WTC11 (cell line): Measurements from ENCODE around the gene HEBP1. TPM values are rescaled to one million over a fixed set of nuclear protein-coding genes. Genes with fewer than 3 reads are reported as not detected.
A peak's percentile ranks its signal among the peaks of the same experiment; 100 is the strongest.

Source experiments
- ATAC-seq: fragments of 200-7000 bp; cut with Tn5 transposase; 2 replicates; pipeline ENCODE4 v1.10.0; 2021; ENCODE audit warnings: mild to moderate bottlenecking, moderate library complexity
- Bru-seq: library from RNA; stranded (reverse); fragments of 400-500 nt; gene quantifications from one replicate; lab custom pipeline; 2021; lab: Mats Ljungman, UMichigan
- CTCF ChIA-PET: fragments of 300-600 bp; sonication (Branson Sonifier 250); formaldehyde crosslinking; loops from one replicate; lab custom pipeline; 2021; ENCODE audit warnings: antibody characterized with exemption; lab: Charles Lee
- POLR2A ChIA-PET: fragments of 350-600 bp; sonication (Branson Sonifier 250); formaldehyde crosslinking; loops from one replicate; lab custom pipeline; 2021; ENCODE audit warnings: antibody characterized with exemption; lab: Charles Lee
- DNase-seq: peaks from one replicate; pipeline ENCODE4 v3.0.0; 2021; ENCODE audit warnings: low spot score
- H3K27ac Mint-ChIP-seq: 2 replicates; pipeline ENCODE4 v1.8.0; 2021; ENCODE audit warnings: mixed read lengths
- H3K27me3 Mint-ChIP-seq: 2 replicates; pipeline ENCODE4 v1.8.0; 2021; ENCODE audit warnings: low read depth, mild to moderate bottlenecking, moderate library complexity, mixed read lengths
- H3K36me3 Mint-ChIP-seq: 2 replicates; pipeline ENCODE4 v1.8.0; 2021; ENCODE audit warnings: mixed read lengths
- H3K4me1 Mint-ChIP-seq: 2 replicates; pipeline ENCODE4 v1.8.0; 2022; ENCODE audit warnings: mixed read lengths
- H3K4me3 Mint-ChIP-seq: 2 replicates; pipeline ENCODE4 v1.8.0; 2021; ENCODE audit warnings: mild to moderate bottlenecking, moderate library complexity, mixed read lengths
- H3K9me3 Mint-ChIP-seq: 2 replicates; pipeline ENCODE4 v1.8.0; 2021; ENCODE audit warnings: mixed read lengths
- ATF1 ChIP-seq: sonication (generic); formaldehyde crosslinking; IDR thresholded peaks from 2 replicates; pipeline ENCODE4 v1.8.1; 2023; ENCODE audit warnings: mild to moderate bottlenecking, moderate library complexity, missing genetic modification reagents
- CDX4 ChIP-seq: fragments of 250-450 bp; sonication (Bioruptor Pico); IDR thresholded peaks from 2 replicates; pipeline ENCODE4 v1.9.0; 2021; ENCODE audit warnings: moderate library complexity, mild to moderate bottlenecking, inconsistent platforms, borderline replicate concordance
- CREM ChIP-seq: sonication (generic); formaldehyde crosslinking; IDR thresholded peaks from 2 replicates; pipeline ENCODE4 v1.8.1; 2022; ENCODE audit warnings: mild to moderate bottlenecking, missing genetic modification reagents, moderate library complexity
- E2F1 ChIP-seq: sonication (generic); formaldehyde crosslinking; IDR thresholded peaks from 2 replicates; pipeline ENCODE4 v1.8.0; 2022; ENCODE audit warnings: mild to moderate bottlenecking, missing genetic modification reagents
- ESRRA ChIP-seq: sonication (generic); formaldehyde crosslinking; IDR thresholded peaks from 2 replicates; pipeline ENCODE4 v1.8.1; 2022; ENCODE audit warnings: mild to moderate bottlenecking, missing genetic modification reagents, borderline replicate concordance
- ETV6 ChIP-seq: sonication (generic); formaldehyde crosslinking; IDR thresholded peaks from 2 replicates; pipeline ENCODE4 v1.8.1; 2022; ENCODE audit warnings: mild to moderate bottlenecking, missing genetic modification reagents
- FOXK1 ChIP-seq: sonication (generic); formaldehyde crosslinking; IDR thresholded peaks from 2 replicates; pipeline ENCODE4 v1.8.0; 2022; ENCODE audit warnings: mild to moderate bottlenecking, moderate library complexity, missing genetic modification reagents
- MYBL2 ChIP-seq: sonication (generic); formaldehyde crosslinking; IDR thresholded peaks from 2 replicates; pipeline ENCODE4 v1.8.1; 2023; ENCODE audit warnings: mild to moderate bottlenecking, moderate library complexity, missing genetic modification reagents
- NFATC4 ChIP-seq: fragments of 250-450 bp; sonication (Bioruptor Pico); IDR thresholded peaks from 2 replicates; pipeline ENCODE4 v1.9.0; 2021; ENCODE audit warnings: mild to moderate bottlenecking
- NFE2L1 ChIP-seq: sonication (generic); formaldehyde crosslinking; IDR thresholded peaks from 2 replicates; pipeline ENCODE4 v1.8.1; 2023; ENCODE audit warnings: missing genetic modification reagents
- NR3C1 ChIP-seq: sonication (generic); formaldehyde crosslinking; conservative IDR thresholded peaks from 2 replicates; pipeline ENCODE4 v1.8.1; 2023; ENCODE audit warnings: low read depth, mild to moderate bottlenecking, missing genetic modification reagents
- RELA ChIP-seq: sonication (generic); formaldehyde crosslinking; IDR thresholded peaks from 2 replicates; pipeline ENCODE4 v1.8.1; 2022; ENCODE audit warnings: missing genetic modification reagents, mild to moderate bottlenecking, borderline replicate concordance
- SMAD3 ChIP-seq: sonication (generic); formaldehyde crosslinking; IDR thresholded peaks from 2 replicates; pipeline ENCODE4 v1.8.0; 2022; ENCODE audit warnings: missing genetic modification reagents, mild to moderate bottlenecking, borderline replicate concordance
- SP1 ChIP-seq: sonication (generic); formaldehyde crosslinking; conservative IDR thresholded peaks from 2 replicates; pipeline ENCODE4 v1.8.1; 2022; ENCODE audit warnings: missing genetic modification reagents
- TCF7 ChIP-seq: sonication (generic); formaldehyde crosslinking; IDR thresholded peaks from 2 replicates; pipeline ENCODE4 v1.8.0; 2022; ENCODE audit warnings: mild to moderate bottlenecking, low read depth, missing genetic modification reagents, moderate library complexity
- TEAD1 ChIP-seq: sonication (generic); formaldehyde crosslinking; IDR thresholded peaks from 2 replicates; pipeline ENCODE4 v1.8.0; 2022; ENCODE audit warnings: mild to moderate bottlenecking, missing genetic modification reagents
- TP53 ChIP-seq: sonication (generic); formaldehyde crosslinking; IDR thresholded peaks from 2 replicates; pipeline ENCODE4 v1.8.1; 2023; ENCODE audit warnings: mild to moderate bottlenecking, missing genetic modification reagents
- ZNF423 ChIP-seq: fragments of 250-450 bp; sonication (Bioruptor Pico); IDR thresholded peaks from 2 replicates; pipeline ENCODE4 v2.1.2; 2022; ENCODE audit warnings: mild to moderate bottlenecking, moderate library complexity
- long read RNA-seq, 3 experiments: library from RNA in 1 of 3; library from capped mRNA in 1 of 3; library from polyadenylated mRNA in 1 of 3; unstranded in 2 of 3; stranded (forward) in 1 of 3; transcript quantifications; one replicate each; pipeline ENCODE4 v2.0.0, GENCODE V29; 2021
- total RNA-seq: library from RNA; stranded (reverse); gene quantifications from 3 replicates; pipeline ENCODE4 v1.2.3, GENCODE V29; 2021
- TF ChIP-seq, protein P1 (sequence below): sonication (generic); formaldehyde crosslinking; IDR thresholded peaks from 2 replicates; pipeline ENCODE4 v1.8.1; 2023; ENCODE audit warnings: mild to moderate bottlenecking, missing genetic modification reagents, moderate library complexity
- TF ChIP-seq, protein P2 (sequence below): sonication (generic); formaldehyde crosslinking; IDR thresholded peaks from 2 replicates; pipeline ENCODE4 v1.8.1; 2023; ENCODE audit warnings: mild to moderate bottlenecking, missing genetic modification reagents, borderline replicate concordance
- TF ChIP-seq, protein P3 (sequence below): sonication (generic); formaldehyde crosslinking; IDR thresholded peaks from 2 replicates; pipeline ENCODE4 v1.8.1; 2022; ENCODE audit warnings: low read depth, mild to moderate bottlenecking, moderate library complexity, missing genetic modification reagents, borderline replicate concordance
- TF ChIP-seq, protein P4 (sequence below): sonication (generic); formaldehyde crosslinking; IDR thresholded peaks from 2 replicates; pipeline ENCODE4 v1.8.1; 2022; ENCODE audit warnings: low read depth, missing genetic modification reagents, borderline replicate concordance
- TF ChIP-seq, protein P5 (sequence below): sonication (generic); formaldehyde crosslinking; conservative IDR thresholded peaks from 2 replicates; pipeline ENCODE4 v1.8.1; 2022; ENCODE audit warnings: mild to moderate bottlenecking, missing genetic modification reagents
- TF ChIP-seq, protein P6 (sequence below): fragments of 250-450 bp; sonication (Bioruptor Pico); IDR thresholded peaks from 2 replicates; pipeline ENCODE4 v1.9.0; 2021; ENCODE audit warnings: mild to moderate bottlenecking

Gene HEBP1, protein sequence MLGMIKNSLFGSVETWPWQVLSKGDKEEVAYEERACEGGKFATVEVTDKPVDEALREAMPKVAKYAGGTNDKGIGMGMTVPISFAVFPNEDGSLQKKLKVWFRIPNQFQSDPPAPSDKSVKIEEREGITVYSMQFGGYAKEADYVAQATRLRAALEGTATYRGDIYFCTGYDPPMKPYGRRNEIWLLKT
- total RNA-seq (61.6 to 62.7 TPM (median 61.8 TPM) in 3 replicates), Bru-seq, nascent RNA (percentile 78 among the genes with signal in this experiment)
- long read RNA-seq, experiment 1, transcript HEBP1-201 (4 exons, 1,173 nt), result major isoform, 41 of 49 reads
- long read RNA-seq, experiment 1, partial matches to known transcripts, result 3 of 49 reads
- long read RNA-seq, experiment 1, other reads (novel, unspliced or antisense), result 4 of 49 reads
- long read RNA-seq, experiment 2, transcript HEBP1-201 (4 exons, 1,173 nt), result major isoform, 90 of 105 reads
- long read RNA-seq, experiment 2, partial matches to known transcripts, result 6 of 105 reads
- long read RNA-seq, experiment 2, other reads (novel, unspliced or antisense), result 7 of 105 reads
- long read RNA-seq, experiment 3, transcript HEBP1-201 (4 exons, 1,173 nt), result major isoform, 38 of 39 reads
- long read RNA-seq, experiment 3, partial matches to known transcripts, result 0 of 39 reads
- long read RNA-seq, experiment 3, other reads (novel, unspliced or antisense), result 1 of 39 reads

GRCh38 chr12:12999959-13000615 is at the start of gene HEBP1:
TSS of gene HEBP1 (minus strand) at chr12:13000265. CDS start at chr12:13000114, 151 bp downstream.
- peak within 1 kb of the TSS; percentile 96 for H3K4me3 Mint-ChIP-seq
- peak within 1 kb of the TSS; percentile 67; the same call in 1 of the 2 replicates for H3K27ac Mint-ChIP-seq
- ATAC-seq, result peak; percentile 88
- H3K4me1 Mint-ChIP-seq, result peaks cover 53% of the 10 kb centered on the region
- CTCF ChIA-PET, result interaction anchor here (1.2 to 1.6 kb wide), 3 partner anchors 14 to 212 kb away, joined by 5 to 6 read pairs (median 5); no protein-coding TSS in a partner anchor
- no peaks in the 10 kb centered on the region for H3K36me3 Mint-ChIP-seq
- peaks cover 32% of the 10 kb centered on the region for H3K27me3 Mint-ChIP-seq
- H3K9me3 Mint-ChIP-seq, result no peaks in the 10 kb centered on the region
- POLR2A ChIA-PET, result no interaction called here
- peak; percentile 95 for DNase-seq
- TF ChIP-seq RELA (peak; percentile 91), TP53 (CRISPR knock-in tag) (peak; percentile 86; the same call in 1 of the 2 replicates), MYBL2 (no peak), CDX4 (CRISPR knock-in tag) (no peak), CREM (CRISPR knock-in tag) (0 out of 2 replicates have a peak, but pooled peaks have one; percentile 46), E2F1 (no peak), TEAD1 (CRISPR knock-in tag) (peak; percentile 80), SMAD3 (CRISPR knock-in tag) (no peak), ETV6 (peak; percentile 20; the same call in 1 of the 2 replicates), ATF1 (CRISPR knock-in tag) (no peak), ESRRA (CRISPR knock-in tag) (peak; percentile 71; the same call in 1 of the 2 replicates), SP1 (CRISPR knock-in tag) (peak; percentile 96), ZNF423 (CRISPR knock-in tag) (no peak), NFE2L1 (CRISPR knock-in tag) (no peak), FOXK1 (peak; percentile 32; the same call in 1 of the 2 replicates), NFATC4 (CRISPR knock-in tag) (no peak), NR3C1 (CRISPR knock-in tag) (peak; percentile 96; the same call in 1 of the 2 replicates), TCF7 (CRISPR knock-in tag) (no peak)
- TF ChIP-seq, protein P1, sequence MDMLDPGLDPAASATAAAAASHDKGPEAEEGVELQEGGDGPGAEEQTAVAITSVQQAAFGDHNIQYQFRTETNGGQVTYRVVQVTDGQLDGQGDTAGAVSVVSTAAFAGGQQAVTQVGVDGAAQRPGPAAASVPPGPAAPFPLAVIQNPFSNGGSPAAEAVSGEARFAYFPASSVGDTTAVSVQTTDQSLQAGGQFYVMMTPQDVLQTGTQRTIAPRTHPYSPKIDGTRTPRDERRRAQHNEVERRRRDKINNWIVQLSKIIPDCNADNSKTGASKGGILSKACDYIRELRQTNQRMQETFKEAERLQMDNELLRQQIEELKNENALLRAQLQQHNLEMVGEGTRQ (CRISPR knock-in tag), result peak; percentile 24; the same call in 1 of the 2 replicates
- TF ChIP-seq, protein P2, sequence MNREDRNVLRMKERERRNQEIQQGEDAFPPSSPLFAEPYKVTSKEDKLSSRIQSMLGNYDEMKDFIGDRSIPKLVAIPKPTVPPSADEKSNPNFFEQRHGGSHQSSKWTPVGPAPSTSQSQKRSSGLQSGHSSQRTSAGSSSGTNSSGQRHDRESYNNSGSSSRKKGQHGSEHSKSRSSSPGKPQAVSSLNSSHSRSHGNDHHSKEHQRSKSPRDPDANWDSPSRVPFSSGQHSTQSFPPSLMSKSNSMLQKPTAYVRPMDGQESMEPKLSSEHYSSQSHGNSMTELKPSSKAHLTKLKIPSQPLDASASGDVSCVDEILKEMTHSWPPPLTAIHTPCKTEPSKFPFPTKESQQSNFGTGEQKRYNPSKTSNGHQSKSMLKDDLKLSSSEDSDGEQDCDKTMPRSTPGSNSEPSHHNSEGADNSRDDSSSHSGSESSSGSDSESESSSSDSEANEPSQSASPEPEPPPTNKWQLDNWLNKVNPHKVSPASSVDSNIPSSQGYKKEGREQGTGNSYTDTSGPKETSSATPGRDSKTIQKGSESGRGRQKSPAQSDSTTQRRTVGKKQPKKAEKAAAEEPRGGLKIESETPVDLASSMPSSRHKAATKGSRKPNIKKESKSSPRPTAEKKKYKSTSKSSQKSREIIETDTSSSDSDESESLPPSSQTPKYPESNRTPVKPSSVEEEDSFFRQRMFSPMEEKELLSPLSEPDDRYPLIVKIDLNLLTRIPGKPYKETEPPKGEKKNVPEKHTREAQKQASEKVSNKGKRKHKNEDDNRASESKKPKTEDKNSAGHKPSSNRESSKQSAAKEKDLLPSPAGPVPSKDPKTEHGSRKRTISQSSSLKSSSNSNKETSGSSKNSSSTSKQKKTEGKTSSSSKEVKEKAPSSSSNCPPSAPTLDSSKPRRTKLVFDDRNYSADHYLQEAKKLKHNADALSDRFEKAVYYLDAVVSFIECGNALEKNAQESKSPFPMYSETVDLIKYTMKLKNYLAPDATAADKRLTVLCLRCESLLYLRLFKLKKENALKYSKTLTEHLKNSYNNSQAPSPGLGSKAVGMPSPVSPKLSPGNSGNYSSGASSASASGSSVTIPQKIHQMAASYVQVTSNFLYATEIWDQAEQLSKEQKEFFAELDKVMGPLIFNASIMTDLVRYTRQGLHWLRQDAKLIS (CRISPR knock-in tag), result 0 out of 2 replicates have a peak, but pooled peaks have one; percentile 36
- TF ChIP-seq, protein P3, sequence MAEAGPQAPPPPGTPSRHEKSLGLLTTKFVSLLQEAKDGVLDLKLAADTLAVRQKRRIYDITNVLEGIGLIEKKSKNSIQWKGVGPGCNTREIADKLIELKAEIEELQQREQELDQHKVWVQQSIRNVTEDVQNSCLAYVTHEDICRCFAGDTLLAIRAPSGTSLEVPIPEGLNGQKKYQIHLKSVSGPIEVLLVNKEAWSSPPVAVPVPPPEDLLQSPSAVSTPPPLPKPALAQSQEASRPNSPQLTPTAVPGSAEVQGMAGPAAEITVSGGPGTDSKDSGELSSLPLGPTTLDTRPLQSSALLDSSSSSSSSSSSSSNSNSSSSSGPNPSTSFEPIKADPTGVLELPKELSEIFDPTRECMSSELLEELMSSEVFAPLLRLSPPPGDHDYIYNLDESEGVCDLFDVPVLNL (CRISPR knock-in tag), result peak; percentile 15; the same call in 1 of the 2 replicates
- TF ChIP-seq, protein P4, sequence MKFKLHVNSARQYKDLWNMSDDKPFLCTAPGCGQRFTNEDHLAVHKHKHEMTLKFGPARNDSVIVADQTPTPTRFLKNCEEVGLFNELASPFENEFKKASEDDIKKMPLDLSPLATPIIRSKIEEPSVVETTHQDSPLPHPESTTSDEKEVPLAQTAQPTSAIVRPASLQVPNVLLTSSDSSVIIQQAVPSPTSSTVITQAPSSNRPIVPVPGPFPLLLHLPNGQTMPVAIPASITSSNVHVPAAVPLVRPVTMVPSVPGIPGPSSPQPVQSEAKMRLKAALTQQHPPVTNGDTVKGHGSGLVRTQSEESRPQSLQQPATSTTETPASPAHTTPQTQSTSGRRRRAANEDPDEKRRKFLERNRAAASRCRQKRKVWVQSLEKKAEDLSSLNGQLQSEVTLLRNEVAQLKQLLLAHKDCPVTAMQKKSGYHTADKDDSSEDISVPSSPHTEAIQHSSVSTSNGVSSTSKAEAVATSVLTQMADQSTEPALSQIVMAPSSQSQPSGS, result no peak
- TF ChIP-seq, protein P5, sequence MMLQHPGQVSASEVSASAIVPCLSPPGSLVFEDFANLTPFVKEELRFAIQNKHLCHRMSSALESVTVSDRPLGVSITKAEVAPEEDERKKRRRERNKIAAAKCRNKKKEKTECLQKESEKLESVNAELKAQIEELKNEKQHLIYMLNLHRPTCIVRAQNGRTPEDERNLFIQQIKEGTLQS (CRISPR knock-in tag), result no peak
- TF ChIP-seq, protein P6, sequence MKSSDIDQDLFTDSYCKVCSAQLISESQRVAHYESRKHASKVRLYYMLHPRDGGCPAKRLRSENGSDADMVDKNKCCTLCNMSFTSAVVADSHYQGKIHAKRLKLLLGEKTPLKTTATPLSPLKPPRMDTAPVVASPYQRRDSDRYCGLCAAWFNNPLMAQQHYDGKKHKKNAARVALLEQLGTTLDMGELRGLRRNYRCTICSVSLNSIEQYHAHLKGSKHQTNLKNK (CRISPR knock-in tag), result no peak
